Colonic mucosa (tissue), 4 donors: ENCODE results near the gene SAC3D1. TPM values are rescaled to one million over a fixed set of nuclear protein-coding genes. Genes with fewer than 3 reads are reported as not detected.

Source experiments
- DNase-seq: peaks from one replicate; pipeline ENCODE4 v3.0.0-alpha.2; 2020
- H3K27ac ChIP-seq: fragments of 200-600 bp; one replicate; pipeline ENCODE4 v1.8.0; 2021
- H3K27me3 ChIP-seq: fragments of 200-600 bp; one replicate; pipeline ENCODE4 v1.8.0; 2021
- H3K36me3 ChIP-seq: fragments of 200-600 bp; one replicate; pipeline ENCODE4 v1.8.0; 2021
- H3K4me1 ChIP-seq: fragments of 200-600 bp; one replicate; pipeline ENCODE4 v1.8.0; 2021; ENCODE audit warnings: mild to moderate bottlenecking
- H3K4me3 ChIP-seq: fragments of 200-600 bp; one replicate; pipeline ENCODE4 v1.8.0; 2021
- H3K9ac ChIP-seq, 2 donors: one replicate each; pipeline ENCODE4 v1.7.0; 2013; ENCODE audit warnings: control low read depth in 2 of 2, low read depth in 2 of 2, low read length in 2 of 2
- H3K9me3 ChIP-seq: fragments of 200-600 bp; one replicate; pipeline ENCODE4 v1.8.0; 2021
- CTCF ChIP-seq: fragments of 200-600 bp; IDR thresholded peaks from one replicate; pipeline ENCODE4 v1.8.0; 2022; ENCODE audit warnings: antibody characterized with exemption, mild to moderate bottlenecking
- intact Hi-C: fragments of 100-400 bp; cut with DNase I; formaldehyde crosslinking; loops from one replicate; pipeline ENCODE4 v1.14.1; 2022
- microRNA-seq: library from miRNA; unstranded; fragments of <30 nt; microRNA quantifications from one replicate; pipeline ENCODE4, GENCODE V29; 2019
- total RNA-seq, 2 donors: library from RNA; stranded (reverse); fragmentation: NEBNext Ultra II Directional in 1 of 2; extraction: Animal tissue kit (Norgen Biotek cat#: 25700) in 1 of 2; gene quantifications; one replicate each; pipeline ENCODE4 v1.2.1, GENCODE V29; 2021
- donor health status: healthy.
- donor health status: DM: no; HTN: no; CAD: no.
- donor health status: DM: no; HTN: no; CAD: no.

The SAC3D1 gene
- total RNA-seq, 2 donors from 2014 or later = 12.9 to 26.7 TPM

- no peaks in the 10 kb centered on the region for H3K9me3 ChIP-seq
- no peak overlapping the region for H3K9ac ChIP-seq
- no peak for TF ChIP-seq CTCF
- intact Hi-C loops = loop anchor here (10.0 kb wide), 1 partner anchor 243 kb away; the partner anchor contains the start of gene CDC42BPG
- no peak overlapping the region for H3K27ac ChIP-seq
- DNase-seq = no peak
- H3K36me3 ChIP-seq = no peaks in the 10 kb centered on the region
- H3K4me1 ChIP-seq = peaks cover 13% of the 10 kb centered on the region
- no peak overlapping the region for H3K4me3 ChIP-seq
- H3K27me3 ChIP-seq = no peaks in the 10 kb centered on the region
Observed at GRCh38 chr11:65087827-65088226, 46.8 kb downstream of the SAC3D1 start.

GRCh38 chr11:65089621-65090020, 48.6 kb downstream of the SAC3D1 start:
- H3K36me3 ChIP-seq = no peaks in the 10 kb centered on the region

GRCh38 chr11:65090628-65091027, 49.6 kb downstream of the SAC3D1 start:
- no peak for TF ChIP-seq CTCF
- H3K27me3 ChIP-seq = no peaks in the 10 kb centered on the region
- H3K4me3 ChIP-seq = no peak overlapping the region
- H3K27ac ChIP-seq = no peak overlapping the region
- no peak overlapping the region for H3K9ac ChIP-seq
- intact Hi-C loops = no loop called here
- no peaks in the 10 kb centered on the region for H3K36me3 ChIP-seq
- H3K9me3 ChIP-seq = no peaks in the 10 kb centered on the region
- H3K4me1 ChIP-seq = no peaks in the 10 kb centered on the region
- no peak for DNase-seq

More at GRCh38 chr11:65089621-65090020, 48.6 kb downstream of the SAC3D1 start:
- Histone ChIP-seq H3K4me3 (no peak overlapping the region), H3K4me1 (peaks cover 6% of the 10 kb centered on the region), H3K27me3 (no peaks in the 10 kb centered on the region), H3K9me3 (no peaks in the 10 kb centered on the region), H3K9ac (peak overlapping the region in 1 of 2 donors; percentile 2), H3K27ac (no peak overlapping the region)
- intact Hi-C loops = loop anchor here (10.0 kb wide), 1 partner anchor 245 kb away; the partner anchor contains the start of gene CDC42BPG
- no peak for DNase-seq
- no peak for TF ChIP-seq CTCF

Small RNAs within 50 kb of the gene (microRNA-seq; reads per million reads assigned to microRNA genes)
- gene MIR6879 = not detected

Other genes starting within 250 kb of the SAC3D1 start
- gene MAP4K2, start 238.0 kb upstream of the SAC3D1 start, total RNA-seq = 10 to 100 TPM in 1 of 2 donors, 1 to 10 TPM in 1; 9.2 to 13.3 TPM
- gene MEN1, start 230.7 kb upstream of the SAC3D1 start, total RNA-seq = 10 to 100 TPM; 21.1 to 45.5 TPM
- gene CDC42BPG, start 196.6 kb upstream of the SAC3D1 start, total RNA-seq = 10 to 100 TPM; 29.3 to 41.6 TPM
- 10 to 100 TPM; 66.5 to 72.3 TPM for gene EHD1, start 162.6 kb upstream of the SAC3D1 start, total RNA-seq
- gene ATG2A, start 124.0 kb upstream of the SAC3D1 start, total RNA-seq = 10 to 100 TPM; 30.6 to 32.8 TPM
- 10 to 100 TPM; 18.6 to 36.1 TPM for gene PPP2R5B, start 116.5 kb upstream of the SAC3D1 start, total RNA-seq
- gene GPHA2, start 105.3 kb upstream of the SAC3D1 start, total RNA-seq = not detected
- gene MAJIN, start 69.1 kb upstream of the SAC3D1 start, total RNA-seq = not detected
- gene BATF2, start 44.2 kb upstream of the SAC3D1 start, total RNA-seq = 10 to 100 TPM; 14.1 to 20.7 TPM
- gene ARL2, start 27.1 kb upstream of the SAC3D1 start, total RNA-seq = 100 to 1,000 TPM in 1 of 2 donors, 10 to 100 TPM in 1; 81.9 to 102 TPM
- 10 to 100 TPM; 37.7 to 53.8 TPM for gene SNX15, start 13.8 kb upstream of the SAC3D1 start, total RNA-seq
- 10 to 100 TPM; 10.5 to 30.8 TPM for gene NAALADL1, start 17.3 kb downstream of the SAC3D1 start, total RNA-seq
- 10 to 100 TPM in 1 of 2 donors, 1 to 10 TPM in 1; 9.7 to 51.7 TPM for gene CDCA5, start 42.8 kb downstream of the SAC3D1 start, total RNA-seq
- gene ZFPL1, start 43.0 kb downstream of the SAC3D1 start, total RNA-seq = 10 to 100 TPM; 43.2 to 54.3 TPM
- gene VPS51, start 55.0 kb downstream of the SAC3D1 start, total RNA-seq = 100 to 1,000 TPM; 147 to 159 TPM
- gene TM7SF2, start 70.7 kb downstream of the SAC3D1 start, total RNA-seq = 10 to 100 TPM; 26.6 to 40.0 TPM
- 10 to 100 TPM in 1 of 2 donors, 1 to 10 TPM in 1; 8.1 to 17.3 TPM for gene ZNHIT2, start 76.5 kb downstream of the SAC3D1 start, total RNA-seq
- 100 to 1,000 TPM; 752 to 950 TPM for gene FAU, start 80.9 kb downstream of the SAC3D1 start, total RNA-seq
- gene MRPL49, start 81.1 kb downstream of the SAC3D1 start, total RNA-seq = 10 to 100 TPM; 60.7 to 72.3 TPM
- 10 to 100 TPM; 64.3 to 66.0 TPM for gene SYVN1, start 93.3 kb downstream of the SAC3D1 start, total RNA-seq
- not detected for gene SPDYC, start 129.0 kb downstream of the SAC3D1 start, total RNA-seq
- gene CAPN1, start 140.7 kb downstream of the SAC3D1 start, total RNA-seq = 100 to 1,000 TPM; 325 to 416 TPM
- 10 to 100 TPM in 1 of 2 donors, 1 to 10 TPM in 1; 5.9 to 28.0 TPM for gene POLA2, start 220.8 kb downstream of the SAC3D1 start, total RNA-seq